SK-N-SH treated with all-trans-retinoic acid at 6 μM for 48 hours (cell line): ENCODE measurements around the gene SYT7.

ENCODE experiments used
- CSRNP3 ChIP-seq: fragments of 250-450 bp; sonication (Bioruptor Pico); IDR thresholded peaks from 2 replicates; pipeline ENCODE4 v1.5.1; 2021; ENCODE audit warnings: mild to moderate bottlenecking, moderate library complexity
- PATZ1 ChIP-seq: fragments of 250-450 bp; sonication (Bioruptor Pico); IDR thresholded peaks from 2 replicates; pipeline ENCODE4 v1.8.0; 2020; ENCODE audit warnings: mild to moderate bottlenecking, moderate library complexity, borderline replicate concordance
- TCF4 ChIP-seq: fragments of 250-450 bp; sonication (Bioruptor Pico); IDR thresholded peaks from 2 replicates; pipeline ENCODE4 v1.8.0; 2021; ENCODE audit warnings: mild to moderate bottlenecking, moderate library complexity, borderline replicate concordance
- ZNF70 ChIP-seq: fragments of 450-650 bp; formaldehyde crosslinking; IDR thresholded peaks from 2 replicates; pipeline ENCODE4 v1.5.0; 2020; ENCODE audit warnings: mild to moderate bottlenecking, moderate library complexity

GRCh38 chr11:61543606-61544306 is 37.1 kb downstream of the SYT7 start:
- TF ChIP-seq PATZ1 (CRISPR knock-in tag) (no peak), ZNF70 (CRISPR knock-in tag) (no peak), CSRNP3 (CRISPR knock-in tag) (no peak), TCF4 (no peak)
